GM19328 (cell line): Measurements from ENCODE around the gene NAA20.

Experiments used
- ATAC-seq: cut with Tn5 transposase; IDR thresholded peaks from one replicate; pipeline ENCODE4 v1.9.1; 2021; ENCODE audit warnings: mild to moderate bottlenecking, moderate library complexity; ENCODE audit not compliant: unreplicated experiment

Gene NAA20, protein sequence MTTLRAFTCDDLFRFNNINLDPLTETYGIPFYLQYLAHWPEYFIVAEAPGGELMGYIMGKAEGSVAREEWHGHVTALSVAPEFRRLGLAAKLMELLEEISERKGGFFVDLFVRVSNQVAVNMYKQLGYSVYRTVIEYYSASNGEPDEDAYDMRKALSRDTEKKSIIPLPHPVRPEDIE

DNA sequence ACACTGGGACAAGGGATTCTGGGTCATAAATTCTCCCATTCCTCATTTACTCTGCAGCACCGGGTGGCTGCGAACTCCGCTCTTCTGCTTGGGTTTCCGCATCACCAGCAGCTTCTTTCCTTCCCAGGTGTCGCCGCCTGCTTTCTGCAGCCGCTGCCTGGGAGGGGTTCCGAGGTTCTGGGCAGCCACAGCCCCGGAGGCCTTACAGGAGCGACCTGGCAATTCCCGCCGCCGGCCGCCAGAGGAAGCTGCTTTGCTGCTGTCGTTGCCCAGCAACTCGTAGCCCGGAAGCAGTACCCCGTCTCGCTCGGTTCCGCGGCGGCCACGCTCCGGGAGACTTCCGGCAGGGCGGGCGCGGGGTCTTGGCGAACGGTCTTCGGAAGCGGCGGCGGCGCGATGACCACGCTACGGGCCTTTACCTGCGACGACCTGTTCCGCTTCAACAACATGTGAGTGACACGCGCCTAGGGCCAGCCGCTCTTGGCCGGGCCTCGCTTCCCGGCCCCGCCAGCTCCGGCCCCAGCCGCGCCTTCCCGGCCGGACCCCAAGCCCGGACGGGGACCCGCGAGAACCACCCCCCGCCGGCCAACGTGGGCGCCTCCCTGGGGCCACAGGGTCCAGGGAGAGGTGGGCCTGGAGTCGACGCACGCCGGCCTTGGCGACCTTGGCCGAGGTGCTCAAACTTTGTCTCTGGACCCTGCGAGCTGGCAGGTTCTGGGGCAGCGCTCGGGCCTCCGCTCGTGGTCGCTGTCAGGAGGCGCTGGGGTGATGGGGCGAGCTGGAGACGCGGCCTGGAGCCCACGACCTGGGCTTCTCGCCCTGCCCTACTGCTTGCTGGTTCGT, at the start of gene NAA20:
TSS of gene NAA20 (plus strand) at position 362 of the 843 bp plus-strand sequence. CDS start at position 397, 35 bp downstream.
- ATAC-seq: peak; percentile 99

GRCh38 chr20:19967445-19967844, 49.7 kb upstream of the NAA20 start:
- ATAC-seq: no peak

DNA sequence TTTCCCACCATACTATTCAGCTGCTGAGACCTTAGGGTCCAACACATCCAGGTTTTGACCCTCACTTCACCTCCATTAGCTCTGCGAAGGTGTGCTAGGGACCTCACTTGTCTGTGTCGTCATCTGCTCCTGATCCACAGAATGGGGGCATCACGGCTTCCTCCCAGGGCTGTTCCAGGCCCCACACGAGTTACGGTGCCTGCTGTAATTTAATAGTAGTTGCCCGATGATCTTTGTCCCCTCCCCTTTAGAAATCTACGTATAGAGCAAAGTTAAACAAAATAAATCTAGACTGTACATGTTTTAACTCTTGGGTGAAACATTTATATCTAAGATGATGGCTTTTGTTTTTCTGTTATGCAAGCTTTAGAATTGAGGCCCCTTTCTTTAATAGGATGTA, 49.1 kb upstream of the NAA20 start:
- ATAC-seq: no peak

GRCh38 chr20:19968466-19969073, 48.6 kb upstream of the NAA20 start:
- no peak for ATAC-seq

DNA sequence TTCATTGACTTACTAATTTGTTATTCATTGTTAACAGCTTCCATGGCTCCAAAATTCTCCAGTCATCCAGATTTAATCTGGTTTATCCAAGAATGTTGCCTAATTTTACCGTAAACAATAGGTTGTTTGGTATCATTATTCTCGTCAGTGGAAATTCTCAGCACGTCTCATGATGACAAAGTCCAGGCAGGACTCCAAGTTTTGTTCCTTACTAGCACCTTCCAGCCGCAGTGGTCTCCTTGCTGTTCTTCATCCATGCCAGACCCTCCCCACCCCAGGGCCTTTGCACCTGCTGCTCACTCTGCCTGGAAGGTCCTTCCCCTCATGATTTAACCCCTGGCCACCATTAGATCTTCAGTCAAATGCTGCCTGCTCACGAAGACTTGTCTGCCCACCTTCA, 48.1 kb upstream of the NAA20 start:
- no peak for ATAC-seq

DNA sequence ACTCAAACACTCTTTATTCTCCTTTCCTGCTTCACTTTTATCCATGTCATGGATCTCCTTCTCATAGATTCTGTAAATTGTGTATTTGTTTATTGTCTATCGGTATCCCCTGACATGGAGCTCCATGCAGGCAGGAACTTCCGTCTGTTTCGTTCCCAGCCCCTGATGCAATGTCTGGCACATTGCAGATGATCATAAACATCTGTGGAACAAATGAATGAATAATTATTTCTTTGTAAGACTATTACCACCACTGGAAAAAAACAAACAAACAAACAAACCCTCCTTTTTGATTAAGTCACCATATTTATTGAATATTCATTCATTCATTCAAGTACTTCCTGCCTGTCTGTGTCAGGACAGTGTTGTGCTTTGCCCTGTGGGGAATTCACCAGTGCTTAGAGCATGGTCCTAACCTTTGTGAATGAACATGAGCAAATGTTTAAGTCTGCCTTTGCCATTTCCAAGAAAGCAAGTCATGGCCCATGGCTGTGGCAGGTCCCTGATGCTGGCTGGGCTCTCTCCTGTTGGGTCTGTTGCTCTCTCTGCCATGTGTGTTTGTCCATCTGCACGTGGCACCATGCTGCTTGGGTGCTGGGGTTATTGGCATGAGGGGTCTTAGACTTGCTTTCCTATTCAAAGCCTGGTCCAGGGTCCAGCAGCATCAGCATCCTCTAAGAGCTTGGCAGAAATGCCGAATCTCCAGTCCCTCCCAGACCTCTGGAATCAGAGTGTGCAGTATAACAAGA, 47.5 kb upstream of the NAA20 start:
- ATAC-seq: no peak

GRCh38 chr20:19970256-19970765, 46.9 kb upstream of the NAA20 start:
- no peak for ATAC-seq

GRCh38 chr20:19971116-19971515, 46.0 kb upstream of the NAA20 start:
- ATAC-seq: no peak

DNA sequence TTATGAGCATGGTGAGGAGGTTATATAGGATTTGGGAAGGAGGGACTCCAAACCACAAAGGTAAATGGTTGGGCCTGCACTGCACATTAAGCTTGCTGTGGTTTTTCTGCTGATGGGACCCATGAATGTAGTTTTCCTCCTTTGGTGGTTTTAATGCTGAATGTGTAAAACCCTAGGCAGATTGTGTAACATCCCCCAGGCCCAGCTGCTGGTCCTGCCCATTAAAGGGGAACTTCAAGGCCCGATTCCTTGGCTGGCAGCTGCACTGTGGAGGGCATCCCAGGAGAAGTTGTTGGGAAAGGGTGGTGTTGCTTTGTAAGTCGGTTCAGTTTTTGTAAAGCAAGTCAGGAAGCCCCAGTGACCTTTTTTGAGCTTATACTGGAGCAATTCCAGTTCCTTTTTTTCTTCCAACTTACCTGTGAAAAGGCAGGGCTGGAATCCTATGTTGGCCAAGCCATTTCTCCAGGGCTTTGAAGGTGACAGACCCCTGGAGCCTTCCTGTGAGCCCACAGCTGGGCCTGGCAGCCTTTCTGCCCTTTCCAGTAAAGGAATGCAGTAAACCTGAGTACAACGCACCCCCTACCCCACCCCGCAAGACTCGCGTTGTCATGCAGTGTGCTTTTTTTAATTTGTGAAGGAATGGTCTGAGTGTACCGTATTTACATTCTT, 43.1 kb upstream of the NAA20 start:
- ATAC-seq: no peak

GRCh38 chr20:19974630-19975435, 42.3 kb upstream of the NAA20 start:
- no peak for ATAC-seq

DNA sequence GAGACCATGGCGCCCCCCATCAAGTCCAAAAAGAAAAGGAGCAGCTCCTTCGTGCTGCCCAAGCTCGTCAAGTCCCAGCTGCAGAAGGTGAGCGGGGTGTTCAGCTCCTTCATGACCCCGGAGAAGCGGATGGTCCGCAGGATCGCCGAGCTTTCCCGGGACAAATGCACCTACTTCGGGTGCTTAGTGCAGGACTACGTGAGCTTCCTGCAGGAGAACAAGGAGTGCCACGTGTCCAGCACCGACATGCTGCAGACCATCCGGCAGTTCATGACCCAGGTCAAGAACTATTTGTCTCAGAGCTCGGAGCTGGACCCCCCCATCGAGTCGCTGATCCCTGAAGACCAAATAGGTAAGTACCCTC, 41.7 kb upstream of the NAA20 start:
- ATAC-seq: no peak

- ATAC-seq: no peak
Measured at GRCh38 chr20:19975901-19976300, 41.3 kb upstream of the NAA20 start.

DNA sequence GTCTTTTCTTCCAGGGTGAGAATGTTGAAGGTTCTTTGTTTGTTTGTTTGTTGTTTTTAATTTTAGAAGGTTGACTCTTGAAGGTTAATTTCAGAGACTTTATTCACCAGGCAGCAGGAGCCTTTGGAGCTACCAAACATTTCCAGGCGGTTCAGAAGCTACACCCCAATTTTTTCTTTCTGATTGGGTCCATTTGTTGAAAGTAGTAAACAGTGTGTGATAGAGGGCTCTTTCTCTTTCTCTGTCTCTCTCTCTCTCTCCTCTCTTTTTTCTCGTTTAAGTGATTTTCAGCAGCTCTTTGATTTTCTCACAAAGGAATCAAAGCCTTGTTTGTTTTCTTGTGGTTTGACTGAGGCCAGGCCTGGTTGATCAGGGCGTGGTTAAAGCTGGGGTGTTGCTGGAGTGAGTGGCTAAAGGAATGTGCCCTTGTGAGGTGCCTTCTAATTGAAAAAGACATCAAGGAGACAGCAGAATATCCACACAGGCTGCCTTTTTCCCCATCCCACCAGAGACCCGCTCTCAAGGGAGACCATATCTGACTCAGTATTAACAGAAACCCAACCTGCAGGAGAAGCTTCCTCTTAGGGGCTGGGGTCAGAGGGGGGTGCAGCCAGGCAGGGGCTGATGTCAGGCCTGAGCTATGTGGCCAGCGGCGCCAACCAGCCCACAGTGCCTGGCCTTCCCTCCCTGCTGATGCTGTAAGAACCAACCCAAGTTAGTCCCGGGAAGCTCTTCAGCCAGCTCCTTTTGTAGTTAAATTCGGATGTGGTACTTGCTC, 40.4 kb upstream of the NAA20 start:
- no peak for ATAC-seq

DNA sequence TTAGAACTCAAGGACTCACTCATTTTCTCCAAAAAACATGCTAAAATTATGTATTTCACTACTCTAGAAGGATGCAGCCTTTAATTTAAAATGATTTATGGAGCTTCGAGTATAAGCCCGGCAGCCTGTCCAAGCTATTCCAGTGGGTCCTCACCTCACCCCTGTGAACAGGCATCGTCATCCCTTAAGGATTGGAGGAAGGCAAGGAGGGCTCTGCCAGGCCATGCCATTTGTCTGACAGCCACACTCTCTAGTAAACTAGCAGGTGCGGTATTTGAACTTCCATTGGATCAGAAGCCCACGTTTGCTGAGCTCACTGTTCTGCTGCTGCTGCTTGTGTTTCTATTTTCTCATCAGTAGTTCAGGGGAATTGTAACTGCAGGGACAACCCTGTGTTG, 39.8 kb upstream of the NAA20 start:
- ATAC-seq: no peak

GRCh38 chr20:19978511-19979210, 38.5 kb upstream of the NAA20 start:
- ATAC-seq: no peak

GRCh38 chr20:19981031-19981451, 36.1 kb upstream of the NAA20 start:
- ATAC-seq: no peak

- ATAC-seq: no peak
Measured at GRCh38 chr20:19986419-19986818, 30.7 kb upstream of the NAA20 start.

- no peak for ATAC-seq
Measured at GRCh38 chr20:19987046-19987445, 30.1 kb upstream of the NAA20 start.
